Retinal pigment epithelial cell (primary cell): ENCODE results near the gene DYNLL2.
A peak's percentile ranks its signal among the peaks of the same experiment; 100 is the strongest.
"Not testable (repeated sequence)": the region's sequence is repeated elsewhere in the genome, so short reads cannot be mapped to it uniquely, and the experiment has no call there.

Experiments
- DNase-seq: peaks from one replicate; pipeline ENCODE4 v3.0.0-alpha.2; 2010; ENCODE audit warnings: low read depth
- H3K4me3 ChIP-seq: 2 replicates; pipeline ENCODE4 v1.5.1; 2011; ENCODE audit warnings: mild to moderate bottlenecking, low read length, control low read depth, moderate library complexity
- TF ChIP-seq, protein P1 (sequence below): conservative IDR thresholded peaks from 2 replicates; pipeline ENCODE4 v1.5.1; 2011; ENCODE audit warnings: low read depth, low read length, control low read depth, inconsistent platforms

DYNLL2 gene

DNA sequence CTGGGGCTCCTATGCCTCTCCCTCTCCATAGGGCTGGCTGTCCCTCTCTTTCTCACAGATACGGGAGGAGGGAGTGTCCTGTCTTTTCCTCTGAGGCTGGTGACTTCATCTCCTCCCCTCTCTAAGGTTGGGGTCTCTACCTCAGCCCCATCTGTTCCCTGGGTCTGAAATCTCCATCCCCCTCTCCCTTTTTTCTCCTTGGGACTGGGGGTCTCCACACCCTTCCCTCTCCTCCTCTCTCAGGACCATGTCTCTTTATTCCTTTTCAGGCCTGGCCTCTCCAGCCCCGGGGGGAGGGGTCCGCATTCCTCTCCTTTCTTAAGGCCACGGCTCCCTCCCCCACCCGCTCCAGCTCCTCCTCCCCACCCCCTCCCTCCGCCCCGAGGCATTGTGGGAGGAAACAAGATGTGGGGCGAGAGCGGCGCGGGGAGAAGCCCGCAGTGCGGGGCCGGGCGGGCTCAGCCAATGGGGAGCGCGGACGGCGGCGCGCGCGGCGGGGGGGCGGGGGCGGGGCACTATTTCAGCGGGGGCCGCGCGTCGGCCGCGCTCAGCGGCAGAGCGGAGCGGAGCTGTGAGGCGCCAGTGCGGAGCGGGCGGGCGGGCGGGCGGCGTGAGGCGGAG, at the start of gene DYNLL2:
Gene DYNLL2, plus strand, starts transcription at position 550 of the 621 bp plus-strand sequence. CDS start 3,672 bp downstream, outside the sequence.
- peak within 1 kb of the TSS; percentile 94 for H3K4me3 ChIP-seq
- TF ChIP-seq, protein P1, sequence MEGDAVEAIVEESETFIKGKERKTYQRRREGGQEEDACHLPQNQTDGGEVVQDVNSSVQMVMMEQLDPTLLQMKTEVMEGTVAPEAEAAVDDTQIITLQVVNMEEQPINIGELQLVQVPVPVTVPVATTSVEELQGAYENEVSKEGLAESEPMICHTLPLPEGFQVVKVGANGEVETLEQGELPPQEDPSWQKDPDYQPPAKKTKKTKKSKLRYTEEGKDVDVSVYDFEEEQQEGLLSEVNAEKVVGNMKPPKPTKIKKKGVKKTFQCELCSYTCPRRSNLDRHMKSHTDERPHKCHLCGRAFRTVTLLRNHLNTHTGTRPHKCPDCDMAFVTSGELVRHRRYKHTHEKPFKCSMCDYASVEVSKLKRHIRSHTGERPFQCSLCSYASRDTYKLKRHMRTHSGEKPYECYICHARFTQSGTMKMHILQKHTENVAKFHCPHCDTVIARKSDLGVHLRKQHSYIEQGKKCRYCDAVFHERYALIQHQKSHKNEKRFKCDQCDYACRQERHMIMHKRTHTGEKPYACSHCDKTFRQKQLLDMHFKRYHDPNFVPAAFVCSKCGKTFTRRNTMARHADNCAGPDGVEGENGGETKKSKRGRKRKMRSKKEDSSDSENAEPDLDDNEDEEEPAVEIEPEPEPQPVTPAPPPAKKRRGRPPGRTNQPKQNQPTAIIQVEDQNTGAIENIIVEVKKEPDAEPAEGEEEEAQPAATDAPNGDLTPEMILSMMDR = no peak
- DNase-seq = peak; percentile 61

DNA sequence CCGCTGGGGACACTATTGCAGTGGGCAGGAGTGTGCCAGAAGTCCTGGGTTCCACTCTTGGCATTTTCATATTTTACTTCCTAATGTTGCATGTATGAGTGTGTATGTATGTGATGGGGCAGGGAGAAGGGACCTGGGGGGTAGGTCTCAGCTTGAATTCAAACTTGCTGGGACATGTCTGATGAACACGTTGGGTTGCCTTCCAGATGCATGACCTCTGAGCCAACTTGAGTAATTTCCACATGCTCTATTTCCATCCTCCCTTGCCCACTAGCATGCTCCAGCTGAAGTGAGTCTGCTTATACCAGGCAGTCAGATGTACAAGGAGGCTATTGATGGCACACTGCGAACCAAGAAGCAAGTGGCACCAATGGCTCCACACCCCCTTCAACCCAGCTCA, 43.2 kb upstream of the DYNLL2 start:
- TF ChIP-seq, protein P1 = no peak
- H3K4me3 ChIP-seq = no peak overlapping the region
- no peak for DNase-seq

DNA sequence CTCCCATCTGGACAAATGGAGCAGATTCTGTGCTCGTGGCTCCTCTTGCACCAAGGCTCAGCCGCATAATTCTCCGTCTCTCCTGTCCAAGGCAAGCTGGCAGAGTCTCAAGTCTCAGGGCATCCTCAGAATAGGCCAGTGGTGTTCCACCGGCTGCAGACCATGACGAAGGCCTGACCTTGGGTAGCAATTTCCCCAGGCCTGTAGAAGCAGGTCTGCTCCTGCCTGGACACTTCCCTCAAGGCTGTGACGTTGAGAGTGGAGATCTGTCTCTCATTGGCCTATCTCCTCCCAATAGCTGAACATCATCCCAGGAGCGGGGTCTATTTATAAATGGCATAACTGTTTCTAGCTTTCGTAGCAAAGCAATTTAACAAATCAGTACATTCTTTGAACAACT, 42.8 kb upstream of the DYNLL2 start:
- no peak overlapping the region for H3K4me3 ChIP-seq
- TF ChIP-seq, protein P1 = no peak
- DNase-seq = no peak

DNA sequence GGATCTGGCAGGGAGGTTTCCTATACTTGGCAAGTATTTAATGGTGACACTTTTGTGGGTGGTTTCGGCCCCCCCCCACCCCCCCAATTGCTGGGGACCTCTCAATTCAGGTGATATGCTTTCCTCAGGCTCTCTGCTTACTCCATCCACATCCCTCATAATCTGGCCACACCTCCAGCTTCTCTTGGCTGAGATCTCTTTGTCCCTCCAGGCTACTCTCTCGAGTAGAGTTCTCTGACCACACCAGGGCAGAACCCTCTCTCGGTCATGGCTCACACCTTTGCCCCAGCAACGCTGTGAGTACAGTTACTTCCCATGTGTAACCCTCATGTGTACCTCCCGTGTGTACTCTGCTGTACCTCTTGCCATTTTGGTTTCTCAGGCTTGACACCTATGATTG, 42.1 kb upstream of the DYNLL2 start:
- H3K4me3 ChIP-seq = no peak overlapping the region
- DNase-seq = no peak
- TF ChIP-seq, protein P1 = no peak

DNA sequence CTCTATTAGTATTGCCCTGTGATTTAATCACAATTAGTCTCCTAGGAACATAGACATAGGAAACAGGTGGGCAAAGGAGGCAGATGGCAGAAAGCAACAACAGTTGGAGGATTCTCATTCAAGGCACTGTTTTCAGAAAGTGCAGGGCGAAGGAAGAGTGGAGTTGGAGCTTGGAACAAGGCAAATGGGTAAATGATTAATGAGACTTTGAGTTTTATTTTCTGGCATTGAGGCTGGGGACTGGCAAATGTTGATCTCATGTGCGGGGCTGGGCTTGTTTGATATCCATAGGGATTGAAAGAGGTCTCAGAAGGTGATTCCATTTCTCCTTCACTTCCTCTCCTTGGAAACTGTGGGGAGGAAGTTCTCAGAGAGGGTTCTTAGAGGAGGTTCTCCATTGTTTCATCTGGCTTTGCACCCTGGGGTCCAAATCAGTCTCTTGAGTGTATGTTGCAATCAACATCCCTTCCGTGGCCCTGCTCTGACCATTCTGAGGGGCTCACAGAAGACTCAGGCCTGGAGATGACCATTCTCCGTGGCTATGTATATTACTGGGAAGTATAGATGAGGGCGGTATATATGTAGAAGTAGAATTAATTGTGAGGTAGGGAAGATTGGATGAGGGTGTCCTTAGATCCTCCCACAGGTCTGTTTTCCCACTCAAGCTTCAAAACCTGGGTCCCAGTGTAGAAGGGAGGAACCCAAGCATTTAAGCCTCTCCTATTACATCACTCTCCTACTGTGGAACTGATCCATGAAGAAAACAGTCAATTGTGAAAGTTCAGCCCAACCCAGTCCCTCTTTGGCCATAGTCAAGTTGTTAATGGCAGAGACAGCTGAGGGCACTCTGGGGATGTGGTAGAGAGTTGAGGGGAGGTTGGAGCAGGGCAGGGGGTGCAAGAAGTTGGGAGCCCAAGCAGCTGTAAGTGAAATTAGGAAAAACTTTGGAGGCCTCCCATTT, 39.7 kb upstream of the DYNLL2 start:
- TF ChIP-seq, protein P1 = no peak
- DNase-seq = no peak

DNA sequence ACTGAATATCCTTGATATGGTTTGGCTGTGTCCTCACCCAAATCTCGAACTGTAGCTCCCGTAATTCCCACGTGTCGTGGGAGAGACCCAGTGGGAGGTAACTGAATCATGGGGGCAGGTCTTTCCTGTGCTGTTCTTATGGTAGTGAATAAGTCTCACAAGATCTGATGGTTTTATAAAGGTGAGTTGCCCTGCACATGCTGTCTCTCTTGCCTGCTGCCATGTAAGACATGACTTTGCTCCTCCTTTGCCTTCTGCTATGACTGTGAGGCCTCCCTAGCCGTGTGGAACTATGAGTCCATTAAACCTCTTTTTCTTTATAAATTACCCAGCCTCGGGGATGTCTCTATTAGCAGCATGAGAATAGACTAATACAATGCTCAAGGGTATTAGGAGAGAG, 39.0 kb upstream of the DYNLL2 start:
- H3K4me3 ChIP-seq, DNase-seq: not testable (repeated sequence)

More for the DNA sequence above, 39.7 kb upstream of the DYNLL2 start:
- H3K4me3 ChIP-seq = no peak overlapping the region

DNA sequence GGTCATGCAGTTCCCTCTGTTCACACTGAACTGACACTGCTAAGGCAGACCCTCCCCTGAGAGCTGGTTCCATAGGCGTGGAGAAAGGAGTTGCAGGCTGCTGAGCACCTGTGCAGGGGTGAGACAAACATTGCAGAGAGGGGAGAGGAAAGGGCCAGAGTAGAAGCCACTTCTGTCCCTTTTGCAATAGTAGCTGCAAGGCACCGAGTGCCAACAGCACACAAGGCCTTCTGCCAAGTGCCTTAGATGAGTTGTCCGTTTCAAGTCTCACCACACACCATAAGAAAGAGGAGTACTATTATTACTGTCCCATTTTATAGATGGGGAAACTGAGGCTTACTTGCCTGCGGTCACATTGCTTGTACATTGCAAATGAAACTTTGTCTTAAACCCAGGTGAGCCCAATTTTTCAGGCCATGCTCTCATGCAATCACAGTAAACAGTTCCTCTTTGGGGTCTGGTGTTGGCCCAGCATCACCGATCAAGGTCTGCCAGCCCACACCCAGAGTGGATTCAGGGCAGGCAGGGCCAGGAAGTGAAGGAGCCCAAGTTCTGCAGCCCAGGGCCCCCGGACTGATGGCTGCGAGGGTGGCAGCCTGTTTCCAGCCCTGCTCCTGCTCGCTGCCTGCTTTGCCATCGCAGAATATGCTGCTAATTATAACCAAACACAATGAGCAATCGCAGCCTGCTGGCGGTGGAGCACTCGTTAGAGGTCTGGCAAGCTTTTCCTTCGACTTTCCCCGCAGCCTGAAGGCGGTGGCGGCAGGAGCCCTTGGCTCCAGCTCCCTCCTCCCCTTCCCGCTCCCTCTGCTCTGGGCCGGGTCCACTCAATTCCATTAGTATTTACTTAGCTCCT, 36.8 kb upstream of the DYNLL2 start:
- DNase-seq = no peak
- TF ChIP-seq, protein P1 = no peak
- H3K4me3 ChIP-seq = no peak overlapping the region
